DND-41 (cell line): Measurements from ENCODE around the gene WWTR1.

Experiments
- ATAC-seq: fragments of 200-7000 bp; cut with Tn5 transposase; 3 replicates; pipeline ENCODE4 v1.9.1; 2021; ENCODE audit warnings: low read depth; ENCODE audit not compliant: insufficient read depth
- DNase-seq: peaks from one replicate; pipeline ENCODE4 v3.0.0-alpha.2; 2020
- H2AFZ ChIP-seq: 2 replicates; pipeline ENCODE4 v1.6.0; 2012; ENCODE audit warnings: low read depth, low read length
- H3K27ac ChIP-seq: 2 replicates; pipeline ENCODE4 v1.5.1; 2012; ENCODE audit warnings: low read length, inconsistent platforms
- H3K27me3 ChIP-seq: fragments of 200-600 bp; sonication (generic); 2 replicates; pipeline ENCODE4 v1.6.0; 2012; ENCODE audit warnings: low read length, mild to moderate bottlenecking, inconsistent platforms; ENCODE audit not compliant: insufficient read depth, poor library complexity
- H3K36me3 ChIP-seq: 2 replicates; pipeline ENCODE4 v1.5.1; 2012; ENCODE audit warnings: low read length, inconsistent platforms; ENCODE audit not compliant: insufficient read depth
- H3K4me1 ChIP-seq: 2 replicates; pipeline ENCODE4 v1.5.1; 2012; ENCODE audit warnings: mild to moderate bottlenecking, low read length; ENCODE audit not compliant: insufficient read depth
- H3K4me2 ChIP-seq: 2 replicates; pipeline ENCODE4 v1.6.0; 2012; ENCODE audit warnings: mild to moderate bottlenecking, moderate library complexity, low read length, inconsistent platforms; ENCODE audit not compliant: insufficient read depth
- H3K4me3 ChIP-seq, 2 experiments: fragments of 200-600 bp in 1 of 2; shearing (Covaris generic) in 1 of 2; 2 replicates each; pipeline ENCODE4 v1.5.1; 2012 to 2016; ENCODE audit warnings: inconsistent platforms in 2 of 2, low read length in 2 of 2, mild to moderate bottlenecking in 2 of 2, low read depth in 1 of 2, moderate library complexity in 1 of 2
- H3K79me2 ChIP-seq: 2 replicates; pipeline ENCODE4 v1.6.0; 2012; ENCODE audit warnings: low read length, inconsistent platforms; ENCODE audit not compliant: insufficient read depth
- H3K9ac ChIP-seq: 2 replicates; pipeline ENCODE4 v1.6.0; 2012; ENCODE audit warnings: low read depth, mild to moderate bottlenecking, inconsistent platforms, low read length, moderate library complexity
- H3K9me3 ChIP-seq: 2 replicates; pipeline ENCODE4 v1.5.1; 2012; ENCODE audit warnings: low read length, moderate library complexity, mild to moderate bottlenecking, inconsistent platforms; ENCODE audit not compliant: insufficient read depth, severe bottlenecking
- H4K20me1 ChIP-seq: 2 replicates; pipeline ENCODE4 v1.6.0; 2012; ENCODE audit warnings: low read length; ENCODE audit not compliant: insufficient read depth
- CTCF ChIP-seq: IDR thresholded peaks from 2 replicates; pipeline ENCODE4 v1.5.1; 2012; ENCODE audit warnings: borderline replicate concordance, low read length, moderate library complexity, mild to moderate bottlenecking; ENCODE audit not compliant: poor library complexity, severe bottlenecking; ENCODE audit errors: extremely low read depth
- EZH2 ChIP-seq: IDR thresholded peaks from 3 replicates; pipeline ENCODE4 v1.6.1; 2012; ENCODE audit warnings: borderline replicate concordance, low read depth, mild to moderate bottlenecking, moderate library complexity, low read length, inconsistent platforms; ENCODE audit not compliant: severe bottlenecking

WWTR1 gene

GRCh38 chr3:149657926-149658743, at the start of gene WWTR1:
WWTR1 (minus strand) TSS chr3:149658025; CDS start chr3:149657306, 719 bp downstream.
- Histone ChIP-seq H3K9me3 (no peaks in the 10 kb centered on the region), H3K79me2 (no peaks in the 10 kb centered on the region), H4K20me1 (no peaks in the 10 kb centered on the region), H3K4me2 (no peak within 1 kb of the TSS), H3K36me3 (no peaks in the 10 kb centered on the region), H3K27me3 (no peaks in the 10 kb centered on the region), H2AFZ (no peak within 1 kb of the TSS), H3K4me1 (no peaks in the 10 kb centered on the region), H3K9ac (no peak within 1 kb of the TSS), H3K27ac (no peak within 1 kb of the TSS), H3K4me3 (no peak within 1 kb of the TSS)
- ATAC-seq, result no peak
- no peak for TF ChIP-seq EZH2
- no peak for TF ChIP-seq CTCF
- DNase-seq, result no peak

- H3K9ac ChIP-seq, result no peak overlapping the region
- H3K27ac ChIP-seq, result no peak overlapping the region
- H3K4me1 ChIP-seq, result no peaks in the 10 kb centered on the region
- H3K4me3 ChIP-seq, result no peak overlapping the region
- no peaks in the 10 kb centered on the region for H3K36me3 ChIP-seq
- H3K27me3 ChIP-seq, result no peaks in the 10 kb centered on the region
- ATAC-seq (no peak), DNase-seq (no peak)
- H3K4me2 ChIP-seq, result no peak overlapping the region
- no peaks in the 10 kb centered on the region for H3K79me2 ChIP-seq
- no peak overlapping the region for H2AFZ ChIP-seq
- TF ChIP-seq CTCF (no peak), EZH2 (no peak)
- no peaks in the 10 kb centered on the region for H4K20me1 ChIP-seq
- H3K9me3 ChIP-seq, result no peaks in the 10 kb centered on the region
Observed at GRCh38 chr3:149706905-149707304, 49.1 kb upstream of the WWTR1 start.

GRCh38 chr3:149705416-149705815, 47.6 kb upstream of the WWTR1 start:
- H3K4me2 ChIP-seq, result no peak overlapping the region

More at GRCh38 chr3:149705416-149705815, 47.6 kb upstream of the WWTR1 start:
- no peaks in the 10 kb centered on the region for H4K20me1 ChIP-seq
- no peaks in the 10 kb centered on the region for H3K79me2 ChIP-seq
- no peak for ATAC-seq
- no peak overlapping the region for H3K27ac ChIP-seq
- no peak for DNase-seq
- no peaks in the 10 kb centered on the region for H3K4me1 ChIP-seq
- H3K36me3 ChIP-seq, result no peaks in the 10 kb centered on the region
- H2AFZ ChIP-seq, result no peak overlapping the region
- H3K9me3 ChIP-seq, result no peaks in the 10 kb centered on the region
- no peak overlapping the region for H3K9ac ChIP-seq
- H3K27me3 ChIP-seq, result no peaks in the 10 kb centered on the region
- no peak for TF ChIP-seq EZH2
- TF ChIP-seq CTCF, result no peak
- H3K4me3 ChIP-seq, result no peak overlapping the region
